ENCODE measurements around the gene HDAC4. TPM values are rescaled to one million over a fixed set of nuclear protein-coding genes. Genes with fewer than 3 reads are reported as not detected.

HDAC4 gene
- total and polyA plus RNA-seq, 8 donors: 1.7 to 98.8 (median 24.5) TPM

DNA sequence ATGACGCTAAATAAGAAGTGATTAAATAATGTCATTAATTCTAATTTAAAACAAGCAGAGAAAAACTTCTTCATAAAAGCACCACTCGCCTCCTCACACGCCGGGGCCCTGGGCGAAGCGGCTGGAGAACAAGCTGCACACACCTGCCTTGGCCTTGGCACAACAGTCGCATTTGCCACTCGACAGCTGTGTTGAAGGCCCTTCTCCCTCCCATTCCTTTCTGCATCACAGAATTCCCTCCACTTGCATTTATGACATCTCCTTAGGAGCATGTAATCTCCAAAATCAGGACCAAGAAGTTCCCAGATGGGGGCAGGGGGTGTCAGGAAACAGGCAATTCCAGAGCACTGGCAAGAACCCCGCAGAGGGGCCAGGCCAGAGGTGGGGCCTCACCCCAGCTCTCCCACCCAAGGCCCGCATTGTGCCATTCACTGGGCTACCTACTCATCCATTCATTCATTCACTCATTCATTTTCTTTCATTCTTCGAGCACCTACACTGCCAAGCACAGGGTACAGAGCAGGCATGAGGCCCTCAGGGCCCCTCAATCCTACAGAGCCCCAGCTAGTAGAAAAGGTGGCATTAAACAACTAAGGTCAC, 6.4 kb downstream of the HDAC4 start:
- Histone ChIP-seq H3K27ac (peak overlapping the region in 1 of 5 donors; percentile 100), H3K27me3 (no peaks in the 10 kb centered on the region), H3K36me3 (peaks cover 0 to 11% (median 2%) of the 10 kb centered on the region in 4 donors), H3K4me3 (no peak overlapping the region), H3K4me1 (peaks cover 10 to 86% (median 53%) of the 10 kb centered on the region in 4 donors), H3K9me3 (no peaks in the 10 kb centered on the region)
- 82 to 90% (median 88%) methylated on average over 11 of the region's 11 CpGs for WGBS, 5 donors
- DNase-seq: no peak
- intact Hi-C loops (cut with DNase I; ENCODE audit: low total_unique reads): no loop called here
- TF ChIP-seq POLR2A (IDR thresholded peaks at IDR 0.05): no peak
- no peak for TF ChIP-seq EP300 (IDR thresholded peaks at IDR 0.05)
- TF ChIP-seq, protein P1, sequence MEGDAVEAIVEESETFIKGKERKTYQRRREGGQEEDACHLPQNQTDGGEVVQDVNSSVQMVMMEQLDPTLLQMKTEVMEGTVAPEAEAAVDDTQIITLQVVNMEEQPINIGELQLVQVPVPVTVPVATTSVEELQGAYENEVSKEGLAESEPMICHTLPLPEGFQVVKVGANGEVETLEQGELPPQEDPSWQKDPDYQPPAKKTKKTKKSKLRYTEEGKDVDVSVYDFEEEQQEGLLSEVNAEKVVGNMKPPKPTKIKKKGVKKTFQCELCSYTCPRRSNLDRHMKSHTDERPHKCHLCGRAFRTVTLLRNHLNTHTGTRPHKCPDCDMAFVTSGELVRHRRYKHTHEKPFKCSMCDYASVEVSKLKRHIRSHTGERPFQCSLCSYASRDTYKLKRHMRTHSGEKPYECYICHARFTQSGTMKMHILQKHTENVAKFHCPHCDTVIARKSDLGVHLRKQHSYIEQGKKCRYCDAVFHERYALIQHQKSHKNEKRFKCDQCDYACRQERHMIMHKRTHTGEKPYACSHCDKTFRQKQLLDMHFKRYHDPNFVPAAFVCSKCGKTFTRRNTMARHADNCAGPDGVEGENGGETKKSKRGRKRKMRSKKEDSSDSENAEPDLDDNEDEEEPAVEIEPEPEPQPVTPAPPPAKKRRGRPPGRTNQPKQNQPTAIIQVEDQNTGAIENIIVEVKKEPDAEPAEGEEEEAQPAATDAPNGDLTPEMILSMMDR (IDR thresholded peaks at IDR 0.05): no peak
- TF ChIP-seq POLR2AphosphoS5 (IDR thresholded peaks at IDR 0.05): no peak

DNA sequence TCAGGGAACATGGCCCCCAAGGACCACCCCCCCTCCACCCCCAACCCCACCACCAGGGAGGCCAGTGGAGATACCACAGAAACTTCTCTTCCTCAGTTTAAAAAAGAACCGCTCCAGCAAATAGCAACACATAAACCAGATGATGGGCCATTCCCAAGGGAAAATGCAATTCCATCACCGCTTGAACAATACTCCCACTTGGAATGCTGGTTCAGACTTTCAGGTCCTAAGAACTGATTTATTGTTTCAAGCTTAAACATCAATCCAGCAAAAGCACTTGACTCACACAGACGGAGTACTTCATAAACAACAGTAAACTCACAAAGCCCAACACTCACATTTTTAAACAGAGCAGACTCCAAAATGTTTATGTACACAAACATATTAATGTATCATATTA, 6.9 kb downstream of the HDAC4 start:
- peak in 1 of 2 donors; percentile 32 for DNase-seq
- Histone ChIP-seq H3K27ac (peak overlapping the region in 1 of 5 donors; percentile 100), H3K27me3 (no peaks in the 10 kb centered on the region), H3K9me3 (no peaks in the 10 kb centered on the region), H3K4me1 (peaks cover 10 to 81% (median 48%) of the 10 kb centered on the region in 4 donors), H3K36me3 (peaks cover 0 to 13% (median 7%) of the 10 kb centered on the region in 4 donors), H3K4me3 (no peak overlapping the region)
- 65 to 79% (median 71%) methylated on average over 3 of the region's 3 CpGs for WGBS, 5 donors
- TF ChIP-seq EP300 (IDR thresholded peaks at IDR 0.05) (no peak), POLR2A (IDR thresholded peaks at IDR 0.05) (no peak), POLR2AphosphoS5 (IDR thresholded peaks at IDR 0.05) (no peak)
- TF ChIP-seq, protein P1 (IDR thresholded peaks at IDR 0.05): no peak
- intact Hi-C loops (cut with DNase I; ENCODE audit: low total_unique reads): no loop called here

DNA sequence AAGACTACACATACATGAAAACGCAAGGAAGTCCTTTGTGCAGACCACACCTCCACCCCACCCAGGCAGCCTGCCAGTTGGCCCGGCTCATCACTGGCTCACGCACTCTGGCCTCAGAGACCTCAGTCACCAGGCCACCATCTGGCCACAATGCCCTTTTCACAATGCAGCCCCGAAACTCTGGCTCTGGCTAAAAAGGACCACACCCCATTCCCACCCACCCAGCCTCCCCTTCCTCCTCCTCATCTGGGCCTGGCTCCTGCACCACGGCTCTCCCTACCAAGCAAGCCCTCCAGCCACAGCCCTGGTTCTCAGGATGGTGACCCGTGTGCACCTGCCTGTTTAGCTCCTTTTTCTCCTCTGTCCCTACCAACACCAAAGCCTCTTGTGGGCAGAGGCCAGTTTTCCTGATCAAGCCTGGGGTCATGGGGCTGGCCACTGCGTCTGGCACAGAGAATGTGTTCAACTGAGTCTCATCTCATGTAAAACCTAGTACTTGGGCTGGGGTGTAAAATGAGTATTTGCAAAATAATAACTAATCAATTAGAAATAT, 7.4 kb downstream of the HDAC4 start:
- Histone ChIP-seq H3K9me3 (no peaks in the 10 kb centered on the region), H3K36me3 (peaks cover 0 to 18% (median 11%) of the 10 kb centered on the region in 4 donors), H3K27me3 (no peaks in the 10 kb centered on the region), H3K27ac (peak overlapping the region in 1 of 5 donors; percentile 2), H3K4me1 (peaks cover 10 to 76% (median 45%) of the 10 kb centered on the region in 4 donors), H3K4me3 (no peak overlapping the region)
- TF ChIP-seq POLR2A (IDR thresholded peaks at IDR 0.05): no peak
- TF ChIP-seq, protein P1 (IDR thresholded peaks at IDR 0.05): no peak
- 45 to 53% (median 51%) methylated on average over 7 of the region's 7 CpGs for WGBS, 5 donors
- intact Hi-C loops (cut with DNase I; ENCODE audit: low total_unique reads): no loop called here
- peak; percentile 37 to 40 for DNase-seq

DNA sequence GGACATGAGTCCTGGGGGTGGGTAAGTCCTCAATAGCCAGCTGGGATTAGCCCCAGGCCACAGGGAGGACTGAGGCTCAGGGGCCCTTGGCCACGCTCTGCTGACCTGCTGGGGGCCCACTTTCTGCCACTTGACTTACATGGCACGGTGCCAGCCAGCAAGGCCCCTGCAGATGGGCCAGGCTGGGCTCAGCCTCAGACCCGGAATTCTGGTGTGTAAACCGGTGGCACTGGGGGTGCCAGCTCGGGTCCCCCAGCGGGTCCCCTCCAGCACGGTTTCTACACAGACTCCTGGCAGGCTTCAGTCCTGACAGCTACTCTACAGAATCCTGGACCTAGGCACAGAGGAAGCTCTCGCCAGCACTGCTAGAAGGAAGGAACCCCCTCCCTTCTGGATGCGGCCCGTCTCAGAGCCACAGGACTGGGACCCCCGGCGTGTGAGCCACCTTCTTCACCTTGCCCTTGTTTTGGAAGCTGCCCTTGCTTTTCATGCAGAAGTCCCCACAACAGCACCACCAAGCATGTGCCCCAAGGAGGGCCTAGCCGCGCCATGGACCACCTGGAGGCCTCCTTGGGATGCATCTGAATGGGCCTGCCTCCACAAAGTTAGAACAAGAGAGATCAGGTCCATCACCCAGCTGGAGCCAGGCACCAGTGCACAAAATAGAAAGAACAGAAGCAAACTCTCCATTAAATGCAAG, 8.0 kb downstream of the HDAC4 start:
- intact Hi-C loops (cut with DNase I; ENCODE audit: low total_unique reads): no loop called here
- Histone ChIP-seq H3K36me3 (peaks cover 0 to 24% (median 16%) of the 10 kb centered on the region in 4 donors), H3K27ac (peak overlapping the region in 1 of 5 donors; percentile 2), H3K4me3 (no peak overlapping the region), H3K9me3 (no peaks in the 10 kb centered on the region), H3K27me3 (no peaks in the 10 kb centered on the region), H3K4me1 (peaks cover 10 to 70% (median 42%) of the 10 kb centered on the region in 4 donors)
- TF ChIP-seq EP300 (IDR thresholded peaks at IDR 0.05): no peak
- TF ChIP-seq POLR2A (IDR thresholded peaks at IDR 0.05): no peak
- TF ChIP-seq POLR2AphosphoS5 (IDR thresholded peaks at IDR 0.05): no peak
- TF ChIP-seq, protein P1 (IDR thresholded peaks at IDR 0.05): no peak
- no peak for DNase-seq
- 91 to 100% (median 94%) methylated on average over 3 to 14 of the region's 14 CpGs for WGBS, 5 donors

Data from stomach (tissue), 9 donors.